ENCODE measurements around the gene ITPKB.

ITPKB gene

DNA sequence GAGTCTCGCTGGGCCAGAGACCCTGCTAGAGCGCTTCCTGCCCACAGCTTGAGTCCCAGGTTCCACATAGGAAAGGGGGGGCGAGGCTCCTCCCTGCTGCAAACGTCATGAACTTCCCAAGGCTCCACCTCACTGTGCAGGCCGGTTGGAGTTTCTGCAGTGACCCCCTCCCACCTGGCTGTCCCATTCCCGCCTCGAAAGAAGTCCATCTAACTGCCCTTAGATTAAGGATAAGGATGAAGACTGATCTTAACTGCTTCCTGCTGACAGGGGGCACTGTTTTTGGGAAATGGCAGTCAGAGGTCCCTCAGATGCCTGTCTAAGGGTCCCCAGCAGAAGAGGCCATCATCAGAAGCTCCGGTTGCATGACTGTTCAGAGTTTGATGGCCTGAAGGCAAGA is 127.8 kb downstream of the ITPKB start:
- TF ChIP-seq, protein P1, sequence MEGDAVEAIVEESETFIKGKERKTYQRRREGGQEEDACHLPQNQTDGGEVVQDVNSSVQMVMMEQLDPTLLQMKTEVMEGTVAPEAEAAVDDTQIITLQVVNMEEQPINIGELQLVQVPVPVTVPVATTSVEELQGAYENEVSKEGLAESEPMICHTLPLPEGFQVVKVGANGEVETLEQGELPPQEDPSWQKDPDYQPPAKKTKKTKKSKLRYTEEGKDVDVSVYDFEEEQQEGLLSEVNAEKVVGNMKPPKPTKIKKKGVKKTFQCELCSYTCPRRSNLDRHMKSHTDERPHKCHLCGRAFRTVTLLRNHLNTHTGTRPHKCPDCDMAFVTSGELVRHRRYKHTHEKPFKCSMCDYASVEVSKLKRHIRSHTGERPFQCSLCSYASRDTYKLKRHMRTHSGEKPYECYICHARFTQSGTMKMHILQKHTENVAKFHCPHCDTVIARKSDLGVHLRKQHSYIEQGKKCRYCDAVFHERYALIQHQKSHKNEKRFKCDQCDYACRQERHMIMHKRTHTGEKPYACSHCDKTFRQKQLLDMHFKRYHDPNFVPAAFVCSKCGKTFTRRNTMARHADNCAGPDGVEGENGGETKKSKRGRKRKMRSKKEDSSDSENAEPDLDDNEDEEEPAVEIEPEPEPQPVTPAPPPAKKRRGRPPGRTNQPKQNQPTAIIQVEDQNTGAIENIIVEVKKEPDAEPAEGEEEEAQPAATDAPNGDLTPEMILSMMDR (IDR thresholded peaks at IDR 0.05; ENCODE audit: insufficient read depth, low read length, poor library complexity, severe bottlenecking), result no peak
- Histone ChIP-seq H3K27me3 (replicated peaks; ENCODE audit: control insufficient read depth, insufficient read depth, low read length) (peaks cover 1% of the 10 kb centered on the region), H3K36me3 (ENCODE audit: control insufficient read depth, insufficient read depth, low read length) (no peaks in the 10 kb centered on the region), H3K4me3 (replicated peaks; ENCODE audit: low read depth, low read length) (no peak overlapping the region)
- no peak for DNase-seq (ENCODE audit: extremely low read depth, insufficient read length)

GRCh38 chr1:226610671-226611070 is 128.4 kb downstream of the ITPKB start:
- TF ChIP-seq, protein P1 (IDR thresholded peaks at IDR 0.05; ENCODE audit: insufficient read depth, low read length, poor library complexity, severe bottlenecking), result no peak
- H3K36me3 ChIP-seq (ENCODE audit: control insufficient read depth, insufficient read depth, low read length), result no peaks in the 10 kb centered on the region
- peaks cover 1% of the 10 kb centered on the region for H3K27me3 ChIP-seq (replicated peaks; ENCODE audit: control insufficient read depth, insufficient read depth, low read length)
- H3K4me3 ChIP-seq (replicated peaks; ENCODE audit: low read depth, low read length), result no peak overlapping the region
- no peak for DNase-seq (ENCODE audit: extremely low read depth, insufficient read length)

DNA sequence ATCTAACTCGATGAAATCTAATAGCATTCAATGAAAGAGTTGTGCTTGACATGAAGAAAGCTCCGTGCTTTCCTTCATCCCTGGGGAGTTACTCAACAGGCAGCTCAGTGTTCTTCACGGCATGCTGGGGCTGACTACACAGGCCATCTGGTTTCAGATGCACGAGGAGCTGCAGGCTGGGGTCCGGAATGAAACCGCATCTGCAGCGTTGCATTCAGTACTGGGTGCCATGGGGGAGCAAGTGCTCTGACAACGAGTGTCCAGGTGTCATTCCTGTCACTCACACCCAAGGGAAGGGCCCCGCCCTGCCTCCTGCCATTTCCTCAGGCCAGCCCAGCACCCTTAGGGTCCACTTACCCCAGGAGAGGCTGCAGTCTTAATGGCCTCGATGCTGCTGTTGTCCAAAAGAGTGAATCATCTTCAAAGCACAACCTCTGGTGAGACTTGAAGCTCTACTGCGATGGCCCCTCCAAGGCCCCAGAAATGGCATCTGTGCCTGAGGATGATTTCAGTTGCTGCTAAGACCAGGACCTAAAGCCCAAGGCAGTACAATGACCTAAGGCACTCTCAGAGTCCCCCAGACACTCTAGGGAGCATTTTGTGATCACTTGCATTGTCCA is 129.1 kb downstream of the ITPKB start:
- TF ChIP-seq, protein P1 (IDR thresholded peaks at IDR 0.05; ENCODE audit: insufficient read depth, low read length, poor library complexity, severe bottlenecking), result no peak
- H3K36me3 ChIP-seq (ENCODE audit: control insufficient read depth, insufficient read depth, low read length), result no peaks in the 10 kb centered on the region
- H3K27me3 ChIP-seq (replicated peaks; ENCODE audit: control insufficient read depth, insufficient read depth, low read length), result peaks cover 1% of the 10 kb centered on the region
- DNase-seq (ENCODE audit: extremely low read depth, insufficient read length), result no peak
- no peak overlapping the region for H3K4me3 ChIP-seq (replicated peaks; ENCODE audit: low read depth, low read length)

GRCh38 chr1:226608699-226609505 is 130.2 kb downstream of the ITPKB start:
- Histone ChIP-seq H3K4me3 (replicated peaks; ENCODE audit: low read depth, low read length) (no peak overlapping the region), H3K36me3 (ENCODE audit: control insufficient read depth, insufficient read depth, low read length) (no peaks in the 10 kb centered on the region), H3K27me3 (replicated peaks; ENCODE audit: control insufficient read depth, insufficient read depth, low read length) (peaks cover 1% of the 10 kb centered on the region)
- TF ChIP-seq, protein P1 (IDR thresholded peaks at IDR 0.05; ENCODE audit: insufficient read depth, low read length, poor library complexity, severe bottlenecking), result peak; percentile 92
- no peak for DNase-seq (ENCODE audit: extremely low read depth, insufficient read length)

DNA sequence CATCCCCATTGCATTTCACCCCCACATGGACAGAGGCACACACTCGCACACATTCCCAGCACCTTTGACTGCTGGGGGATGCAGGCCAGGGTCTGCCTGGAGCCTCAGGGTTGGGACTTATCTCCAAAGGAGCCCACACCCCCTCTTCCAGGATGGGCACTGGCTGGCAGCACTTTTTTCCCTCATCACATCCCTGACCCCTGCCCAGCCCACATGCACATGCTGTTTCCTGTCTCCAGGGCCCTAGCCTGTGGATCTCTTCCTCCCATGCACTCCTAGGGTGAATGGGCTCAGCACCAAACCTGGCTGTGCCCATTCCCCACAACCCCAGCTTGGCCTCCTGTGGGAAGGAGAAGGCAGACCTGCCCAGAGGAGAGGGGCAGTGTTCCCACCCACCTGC is 131.3 kb downstream of the ITPKB start:
- H3K36me3 ChIP-seq (ENCODE audit: control insufficient read depth, insufficient read depth, low read length), result no peaks in the 10 kb centered on the region
- TF ChIP-seq, protein P1 (IDR thresholded peaks at IDR 0.05; ENCODE audit: insufficient read depth, low read length, poor library complexity, severe bottlenecking), result no peak
- DNase-seq (ENCODE audit: extremely low read depth, insufficient read length), result no peak
- peaks cover 1% of the 10 kb centered on the region for H3K27me3 ChIP-seq (replicated peaks; ENCODE audit: control insufficient read depth, insufficient read depth, low read length)
- H3K4me3 ChIP-seq (replicated peaks; ENCODE audit: low read depth, low read length), result no peak overlapping the region
